Liver (tissue), 3 donors: ENCODE data around the gene ABCA8.

Experiments
- CTCF ChIP-seq: fragments of 150-350 bp; IDR thresholded peaks from 2 replicates; pipeline ENCODE4 v1.5.1; 2017; ENCODE audit warnings: improper control_type of control experiment, low read depth, low read length; ENCODE audit not compliant: missing input control
- JUND ChIP-seq, 2 donors: IDR thresholded peaks; 2 replicates each; pipeline ENCODE4 v1.6.1; 2016; ENCODE audit warnings: antibody characterized with exemption in 2 of 2
- MAX ChIP-seq: IDR thresholded peaks from 2 replicates; pipeline ENCODE4 v1.6.1; 2016; ENCODE audit warnings: antibody characterized with exemption
- REST ChIP-seq: IDR thresholded peaks from 2 replicates; pipeline ENCODE4 v1.6.1; 2016; ENCODE audit warnings: antibody characterized with exemption, mild to moderate bottlenecking
- TAF1 ChIP-seq: conservative IDR thresholded peaks from 2 replicates; pipeline ENCODE4 v1.6.1; 2016; ENCODE audit warnings: antibody characterized with exemption, mild to moderate bottlenecking
- YY1 ChIP-seq: IDR thresholded peaks from 2 replicates; pipeline ENCODE4 v1.6.1; 2016; ENCODE audit warnings: antibody characterized with exemption, mild to moderate bottlenecking
- donor health status: healthy.
- donor health status: healthy.

GRCh38 chr17:68981288-68981687, 26.1 kb upstream of the ABCA8 start:
- no peak for TF ChIP-seq CTCF
- TF ChIP-seq TAF1 = no peak
- TF ChIP-seq MAX = no peak
- TF ChIP-seq YY1 = no peak
- no peak for TF ChIP-seq JUND (IDR thresholded peaks at IDR 0.05)
- no peak for TF ChIP-seq REST
